Stimulated activated CD8-positive, alpha-beta memory T cell treated with anti-CD3 and anti-CD28 coated beads, Interleukin-7, amount 100 ng/mL, for 24 hours (primary cell): ENCODE results near the gene EFHC1.

Experiments used
- DNase-seq: peaks from one replicate; pipeline ENCODE4 v3.0.0-alpha.2; 2020; ENCODE audit warnings: low read depth

Gene EFHC1

DNA sequence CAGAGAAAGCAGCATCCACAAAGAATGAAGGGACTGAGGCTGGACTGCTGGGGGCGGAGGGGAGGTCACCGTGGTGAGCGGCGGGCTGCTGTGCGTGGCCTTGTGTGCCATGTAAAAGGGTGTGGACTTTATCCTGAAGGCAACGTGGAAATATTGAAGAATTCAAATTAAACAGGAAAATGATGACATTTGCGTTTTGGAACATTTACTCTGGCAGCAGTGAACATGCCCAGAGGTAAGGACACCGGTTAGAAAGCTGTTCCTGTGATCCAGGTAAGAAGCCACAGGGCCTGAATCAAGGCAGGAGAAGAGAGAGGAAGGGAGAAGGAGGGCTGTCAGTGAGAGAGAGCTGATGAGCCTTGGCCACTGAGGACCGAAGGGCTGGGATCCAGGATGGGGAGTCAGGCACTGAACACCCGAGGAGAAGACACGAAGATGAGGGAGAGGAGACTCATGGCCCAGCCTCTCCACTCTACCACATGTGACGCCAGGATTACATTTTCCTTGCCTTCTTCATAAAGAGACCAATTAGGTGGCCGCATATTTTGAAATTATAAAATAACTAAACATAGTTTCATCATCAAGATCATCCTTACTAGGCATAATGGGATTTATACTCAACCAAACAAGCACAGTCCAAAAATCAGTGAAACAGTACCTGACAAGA lies 98.3 kb downstream of the EFHC1 start:
- no peak for DNase-seq

DNA sequence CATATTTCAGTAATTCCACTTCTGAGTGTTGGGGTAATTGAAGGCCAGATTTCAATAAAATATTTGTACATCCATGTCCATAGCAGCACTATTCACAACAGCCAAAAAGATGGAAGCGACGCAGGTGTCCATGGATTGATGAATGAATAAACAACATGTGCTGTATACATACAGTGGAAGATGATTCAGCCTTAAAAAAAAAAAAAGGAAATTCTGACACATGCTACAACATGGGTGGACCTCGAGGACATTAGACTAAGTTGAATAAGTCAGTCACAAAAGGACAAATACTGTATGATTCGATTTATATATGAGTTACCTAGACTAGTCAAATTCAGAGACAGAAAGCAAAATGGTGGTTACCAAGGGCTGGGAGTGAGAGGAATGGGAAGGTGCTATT lies 99.5 kb downstream of the EFHC1 start:
- DNase-seq = no peak

DNA sequence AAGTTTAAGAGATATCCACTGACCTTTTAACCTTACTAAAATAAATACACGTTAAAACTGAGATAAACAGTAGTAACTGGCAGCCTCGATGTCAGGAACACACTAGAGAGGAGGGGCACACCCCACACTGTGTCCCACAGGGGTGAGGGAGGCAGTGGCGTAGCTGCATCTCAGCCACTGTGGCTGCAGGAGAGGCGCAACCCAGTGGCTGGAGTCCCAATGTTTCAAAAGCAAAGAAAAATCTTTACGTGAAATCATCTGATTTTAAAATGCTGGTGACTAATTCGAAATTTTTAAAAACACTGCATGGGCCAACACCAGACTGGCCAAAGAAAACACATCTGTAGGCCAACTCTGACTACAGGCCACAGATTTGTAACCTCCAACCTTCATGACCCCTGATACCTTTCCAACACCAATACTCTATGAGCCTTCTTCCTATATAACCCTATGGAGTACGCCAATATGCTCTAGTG lies 102.0 kb downstream of the EFHC1 start:
- no peak for DNase-seq

DNA sequence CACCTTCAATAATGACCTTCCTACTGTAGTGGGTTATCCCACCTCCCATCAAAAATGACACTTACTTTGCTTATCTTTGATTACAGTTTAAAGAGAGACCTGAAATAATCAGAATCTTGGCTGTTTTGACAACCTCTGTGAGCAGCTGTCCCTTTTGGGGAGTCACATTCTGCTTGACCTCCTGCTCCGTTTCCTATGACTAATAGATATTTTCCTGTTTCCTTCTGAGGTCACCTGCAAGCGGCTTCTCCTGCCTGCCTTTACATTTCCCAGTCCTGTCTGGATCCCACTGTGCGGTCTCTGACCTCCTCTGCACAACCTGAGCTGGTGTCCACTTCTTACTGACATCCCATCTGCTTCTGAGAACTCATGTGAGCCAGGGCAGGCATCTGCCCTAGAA lies 102.5 kb downstream of the EFHC1 start:
- no peak for DNase-seq

DNA sequence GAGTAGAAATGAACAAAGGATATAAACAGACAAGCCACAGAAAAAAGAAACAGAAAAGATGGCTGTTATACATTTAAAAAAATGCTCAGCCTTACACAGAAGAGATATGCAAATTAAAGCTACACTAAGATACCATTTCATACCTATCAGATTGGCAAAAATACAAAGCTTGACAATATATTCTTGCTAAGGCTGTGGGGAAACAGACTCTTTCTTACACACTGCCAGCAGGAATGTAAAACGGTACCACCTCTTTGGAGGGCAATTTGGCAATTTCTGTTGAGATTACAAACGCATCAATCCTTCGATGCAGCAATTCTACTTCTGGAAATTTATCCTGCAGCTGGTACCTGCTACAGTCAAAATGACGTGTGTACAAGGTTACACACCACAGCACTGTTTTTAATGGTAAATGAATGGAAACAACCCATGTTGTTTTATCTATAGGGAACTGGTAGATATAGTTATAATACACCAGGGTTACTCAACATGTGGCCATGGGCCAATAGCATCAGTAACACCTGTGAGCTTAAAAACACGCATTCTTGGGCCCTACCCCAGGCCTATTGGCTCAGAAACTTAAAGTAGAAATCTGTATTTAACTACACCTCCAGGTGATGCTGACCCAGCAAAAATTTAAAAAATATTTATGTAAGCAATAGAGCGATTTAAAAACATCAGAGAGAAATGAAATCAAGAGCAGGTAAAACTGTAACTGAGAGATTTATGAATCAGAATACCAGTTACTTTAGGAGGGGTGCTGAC lies 103.4 kb downstream of the EFHC1 start:
- no peak for DNase-seq

DNA sequence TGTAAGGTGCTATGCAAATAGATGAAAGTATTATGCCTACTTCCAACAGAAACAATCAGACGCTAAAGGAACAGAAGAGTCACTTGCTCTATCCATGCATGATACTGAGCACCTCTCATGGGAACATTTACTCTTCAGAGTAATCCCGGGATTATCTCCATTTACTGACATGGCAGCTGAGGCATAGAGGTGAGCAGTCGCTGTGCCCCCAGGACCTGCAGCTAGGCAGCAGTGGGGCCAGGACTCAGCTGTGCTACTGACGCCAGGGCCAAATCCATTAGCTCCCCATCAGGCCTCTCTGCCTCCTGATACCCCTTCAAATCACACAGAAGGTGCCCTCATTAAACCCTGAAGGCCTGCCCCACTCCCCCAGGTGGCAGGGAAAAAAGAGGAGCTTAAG lies 104.8 kb downstream of the EFHC1 start:
- no peak for DNase-seq

DNA sequence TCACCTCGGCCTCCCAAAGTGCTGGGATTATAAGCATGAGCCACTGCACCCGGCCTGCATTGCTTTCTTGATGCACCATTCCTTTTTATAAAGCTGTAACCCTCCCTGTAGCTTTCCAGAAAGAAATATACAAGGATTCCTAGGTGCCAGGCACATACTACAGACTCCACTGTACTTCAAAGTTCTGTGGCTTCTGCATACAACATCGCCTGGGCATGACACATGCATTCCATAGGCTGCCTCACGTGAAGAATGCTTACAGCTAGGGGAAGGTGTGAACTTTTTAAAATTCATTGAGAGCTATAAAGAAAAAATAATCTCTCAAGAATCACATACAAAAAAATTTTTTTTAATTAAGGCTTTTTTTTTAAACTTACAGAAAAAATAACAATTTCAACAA lies 106.5 kb downstream of the EFHC1 start:
- DNase-seq = no peak

DNA sequence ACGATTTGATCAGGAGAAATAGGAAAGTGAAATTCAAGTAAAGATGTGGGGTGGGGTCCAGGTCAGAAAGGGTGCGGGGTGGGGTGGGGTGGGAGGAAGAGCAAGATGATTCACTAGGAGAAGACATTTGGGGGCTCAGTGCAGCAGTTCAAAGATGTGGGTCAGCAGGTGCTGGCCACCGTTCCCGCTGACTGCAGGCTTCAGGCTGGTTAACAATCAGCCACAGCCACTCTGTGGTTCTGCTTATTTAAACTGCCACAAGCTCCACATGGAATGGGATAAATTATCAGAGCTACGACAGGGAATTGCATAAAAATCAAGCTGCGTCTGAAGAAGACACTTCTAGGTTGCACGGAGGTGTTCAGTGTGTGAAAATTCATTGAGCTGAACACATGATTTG lies 107.3 kb downstream of the EFHC1 start:
- no peak for DNase-seq

DNA sequence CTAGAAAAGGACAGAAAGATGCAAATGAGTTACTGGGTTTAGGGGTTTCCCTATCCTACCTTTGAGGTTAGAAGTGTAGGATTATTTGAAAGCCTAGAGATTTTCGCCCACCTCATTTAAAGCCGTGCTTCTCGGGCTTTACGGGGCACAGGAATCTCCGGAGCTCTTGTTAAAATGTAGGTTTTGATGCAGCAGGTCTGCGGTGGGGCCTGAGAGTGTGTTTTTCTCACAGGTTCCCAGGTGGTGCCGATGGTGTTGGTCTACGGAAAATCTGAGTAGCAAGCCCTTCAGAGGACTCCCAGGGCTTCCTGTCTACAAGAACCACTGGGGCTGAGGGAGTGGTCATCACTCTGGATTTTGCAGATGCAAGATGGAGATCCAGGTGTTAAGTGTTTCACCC lies 109.2 kb downstream of the EFHC1 start:
- no peak for DNase-seq

DNA sequence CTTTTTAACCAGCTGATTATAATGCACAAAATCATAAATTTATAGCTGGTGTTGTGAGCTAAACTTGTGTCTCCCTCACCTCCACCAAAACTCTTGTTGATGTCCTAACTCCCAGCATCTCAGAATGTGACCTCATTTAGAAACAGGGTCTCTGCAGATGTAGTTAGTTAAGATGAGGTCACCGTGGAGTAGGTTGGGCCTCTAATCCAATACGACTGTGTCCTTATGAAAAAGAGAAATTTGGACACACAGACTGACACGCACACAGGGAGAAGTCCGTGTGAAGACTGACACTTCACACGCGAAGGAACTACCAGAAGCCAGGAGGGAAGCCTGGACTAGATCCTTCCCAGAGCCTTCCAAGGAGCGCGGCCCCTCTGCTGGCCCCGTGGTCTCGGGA lies 110.2 kb downstream of the EFHC1 start:
- no peak for DNase-seq

DNA sequence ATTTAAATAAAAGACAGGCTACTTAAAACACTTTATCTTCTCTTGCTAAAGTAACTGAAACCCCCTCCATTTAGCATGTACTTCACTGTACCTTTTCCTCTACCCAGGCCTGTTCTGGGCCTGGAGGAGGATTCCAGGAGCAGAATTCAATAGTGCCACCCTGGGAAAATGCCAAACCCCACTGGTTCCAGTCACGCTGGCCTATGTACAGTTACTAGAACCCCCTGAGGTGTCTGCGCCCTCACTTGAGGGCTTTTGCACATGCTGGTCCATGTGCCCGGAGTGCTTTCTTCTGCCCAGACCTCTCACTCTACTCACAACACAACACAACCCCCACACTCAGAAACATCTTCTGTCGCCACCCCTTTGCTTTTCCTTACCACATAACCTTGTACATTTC lies 111.3 kb downstream of the EFHC1 start:
- DNase-seq = no peak

DNA sequence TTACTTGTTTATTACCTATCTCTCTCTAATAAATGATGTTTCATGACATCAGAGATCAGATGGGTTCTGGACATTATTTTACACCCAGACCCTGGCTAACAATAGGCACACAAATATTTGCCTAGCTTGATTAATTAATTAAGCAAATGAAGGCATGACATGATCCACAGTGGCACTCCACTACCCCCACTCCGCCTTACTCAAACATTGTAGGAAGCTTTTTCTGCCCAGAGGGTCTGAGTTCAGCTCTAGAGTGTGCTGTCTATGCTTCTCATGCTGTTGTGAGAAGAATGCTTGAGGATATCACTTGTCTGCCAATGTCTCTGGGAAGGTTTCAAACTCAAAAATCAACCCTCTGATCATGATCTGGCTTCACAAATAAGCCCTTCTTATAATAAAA lies 111.7 kb downstream of the EFHC1 start:
- no peak for DNase-seq

DNA sequence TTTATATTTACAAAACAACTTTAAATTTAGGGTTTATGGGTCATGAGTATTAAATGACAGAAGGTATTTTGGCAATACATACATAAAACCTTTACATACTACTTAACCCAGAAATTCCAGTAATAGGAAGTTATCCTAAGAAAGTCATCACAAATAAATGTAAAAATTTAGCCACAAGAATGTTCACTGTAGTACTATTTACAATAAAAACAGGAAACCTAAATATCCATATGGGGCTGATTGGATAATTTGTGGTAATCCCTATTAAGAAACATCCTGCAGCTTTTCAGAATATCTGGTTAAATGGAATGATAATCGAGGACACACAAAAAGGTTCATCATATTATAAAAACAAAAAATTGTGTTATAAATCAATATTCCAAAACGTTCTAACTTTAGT lies 112.3 kb downstream of the EFHC1 start:
- no peak for DNase-seq

DNA sequence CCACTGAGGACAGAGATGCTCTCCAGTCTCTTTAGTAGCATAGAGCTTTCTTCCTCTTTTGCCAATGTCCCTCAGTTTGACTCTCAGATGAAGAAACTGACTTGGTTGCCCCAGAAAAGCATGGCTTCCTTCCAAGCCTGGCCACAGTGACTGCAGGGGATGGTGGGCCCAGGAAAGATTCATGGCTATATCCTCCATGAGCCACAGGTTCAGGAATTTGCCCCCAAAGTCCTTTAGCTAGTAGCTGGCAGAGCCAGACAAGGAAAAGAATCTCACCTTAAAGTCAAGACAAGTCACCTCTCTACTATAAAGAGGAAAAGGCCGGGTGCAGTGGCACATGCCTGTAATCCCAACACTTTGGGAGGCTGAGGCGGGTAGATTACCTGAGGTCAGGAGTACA lies 113.3 kb downstream of the EFHC1 start:
- no peak for DNase-seq

DNA sequence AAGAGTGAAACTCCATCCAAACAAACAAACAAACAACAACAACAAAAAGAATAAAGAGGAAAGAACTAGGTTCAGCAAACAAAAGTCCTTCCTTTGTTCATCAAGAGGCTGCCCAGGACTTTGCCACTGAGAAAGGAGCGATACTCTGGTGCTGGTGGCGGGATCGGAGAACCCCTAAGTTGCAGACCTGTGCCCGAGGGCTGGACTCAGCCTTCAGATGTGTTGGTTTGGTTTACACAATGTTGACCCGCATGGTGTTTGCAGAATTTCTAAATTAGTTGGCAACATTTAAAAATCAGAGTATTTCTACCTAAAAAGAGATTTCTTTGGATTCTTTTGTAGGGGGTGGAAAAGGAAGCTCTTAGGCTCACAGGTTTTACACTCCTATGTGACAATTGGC lies 114.2 kb downstream of the EFHC1 start:
- DNase-seq = no peak

DNA sequence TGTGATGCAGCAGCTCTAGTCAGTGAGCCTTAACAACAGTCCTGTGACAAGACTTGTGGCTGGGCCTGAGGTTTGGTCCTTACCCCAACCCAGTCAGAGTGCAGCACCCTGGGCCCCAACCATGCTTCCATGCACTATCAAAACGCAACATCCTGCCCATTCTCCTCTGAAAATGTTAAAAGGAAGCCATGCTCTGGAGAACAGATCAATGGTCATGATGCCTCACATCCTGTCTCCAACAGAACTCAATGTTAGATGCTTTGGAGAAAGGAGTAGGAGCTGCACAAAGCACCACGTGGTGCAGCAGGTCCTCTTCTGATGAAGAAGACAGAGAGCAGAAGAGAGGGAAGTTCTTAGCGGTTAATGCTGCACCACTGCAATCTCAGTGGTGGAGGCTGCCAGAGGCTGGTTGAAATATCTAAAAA lies 114.8 kb downstream of the EFHC1 start:
- no peak for DNase-seq

DNA sequence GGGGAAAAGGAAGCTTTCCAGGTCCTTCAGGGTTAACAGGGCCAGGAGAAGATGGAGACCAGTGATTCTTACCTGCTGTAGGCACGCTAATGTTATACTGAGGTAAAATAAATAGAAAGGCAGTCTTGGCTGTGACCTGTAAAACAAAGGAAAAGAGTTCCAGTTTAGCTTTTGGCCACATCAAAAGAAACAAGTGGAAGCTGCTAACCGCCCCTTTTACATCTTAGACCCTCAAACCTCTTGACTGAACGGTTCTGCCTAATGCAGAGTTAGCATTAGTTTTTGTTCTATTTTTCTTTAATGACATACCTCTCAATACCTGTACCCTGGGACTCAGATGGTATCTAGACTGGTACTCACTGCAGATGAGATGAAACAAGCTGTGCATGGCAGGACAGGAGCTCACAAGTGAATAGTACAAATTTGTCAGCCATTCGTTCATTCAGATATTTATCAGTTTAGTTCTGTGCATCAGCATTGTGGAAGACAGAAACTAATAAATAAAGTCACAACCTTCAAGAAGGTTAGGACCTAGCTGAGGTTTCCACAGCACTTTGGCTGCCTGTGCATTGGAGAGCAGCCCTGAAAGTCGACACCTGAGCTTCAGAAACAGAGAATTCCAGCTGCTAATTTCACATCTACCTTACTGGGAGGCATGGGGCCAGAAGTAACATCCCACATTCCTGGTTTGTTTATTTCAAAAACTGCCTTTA lies 115.7 kb downstream of the EFHC1 start:
- no peak for DNase-seq

DNA sequence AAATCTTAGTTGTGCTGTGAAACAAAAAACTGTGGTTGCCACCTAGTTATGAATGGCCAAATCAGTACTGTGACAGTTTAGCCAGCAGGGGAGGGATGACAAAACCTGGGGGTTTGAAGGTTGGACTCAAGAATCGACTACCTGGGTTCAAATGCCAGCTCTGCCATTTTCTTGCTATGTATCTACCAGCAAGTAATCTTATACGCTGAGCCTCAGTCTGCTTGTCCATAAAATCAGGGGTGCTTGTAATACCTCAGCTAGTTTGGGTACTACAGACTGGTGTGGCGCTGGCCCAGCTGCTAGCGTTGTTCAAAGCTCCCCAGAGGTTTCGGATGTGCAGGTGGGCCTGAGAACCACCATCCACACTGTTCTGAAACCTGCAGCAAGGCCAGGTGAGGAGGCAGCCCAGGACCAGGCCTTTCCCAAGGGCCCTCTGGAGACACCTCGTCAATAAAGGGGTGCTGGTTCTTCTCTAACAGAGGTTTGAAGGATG lies 116.3 kb downstream of the EFHC1 start:
- no peak for DNase-seq

DNA sequence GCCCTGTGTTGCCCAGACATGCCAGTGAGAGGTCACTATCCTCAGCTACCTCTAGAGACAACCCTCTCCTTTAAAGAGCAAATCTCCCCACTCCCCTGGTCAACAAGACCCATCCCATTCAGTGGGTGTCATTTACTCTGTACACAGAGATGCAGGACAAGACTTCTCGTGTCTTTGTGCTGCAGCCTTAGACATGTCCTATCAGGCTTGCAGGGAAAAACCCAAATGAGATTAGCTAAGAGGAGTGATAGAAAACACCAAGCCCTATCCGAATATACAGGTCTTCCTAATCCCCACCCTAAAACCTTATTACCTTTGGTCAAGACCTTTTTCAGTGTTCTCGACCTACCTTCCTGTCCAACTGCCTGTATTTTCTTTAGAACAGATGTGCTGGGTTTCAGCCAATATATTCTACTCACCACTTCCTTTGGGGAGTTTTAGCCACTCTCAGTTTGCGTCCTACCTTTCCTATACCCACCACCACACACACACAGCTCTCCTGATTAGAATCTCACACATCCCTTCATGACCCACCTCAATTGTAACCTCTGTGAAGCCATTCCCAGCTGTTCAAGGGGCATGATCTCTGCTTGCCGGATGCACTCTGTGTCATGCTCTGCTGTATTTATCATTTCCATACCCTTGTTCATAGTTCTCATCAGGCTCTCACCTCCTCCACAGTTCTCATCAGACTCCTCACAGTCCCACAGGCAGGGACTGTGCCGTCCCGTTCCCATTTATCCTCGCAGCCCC lies 117.0 kb downstream of the EFHC1 start:
- DNase-seq = no peak

DNA sequence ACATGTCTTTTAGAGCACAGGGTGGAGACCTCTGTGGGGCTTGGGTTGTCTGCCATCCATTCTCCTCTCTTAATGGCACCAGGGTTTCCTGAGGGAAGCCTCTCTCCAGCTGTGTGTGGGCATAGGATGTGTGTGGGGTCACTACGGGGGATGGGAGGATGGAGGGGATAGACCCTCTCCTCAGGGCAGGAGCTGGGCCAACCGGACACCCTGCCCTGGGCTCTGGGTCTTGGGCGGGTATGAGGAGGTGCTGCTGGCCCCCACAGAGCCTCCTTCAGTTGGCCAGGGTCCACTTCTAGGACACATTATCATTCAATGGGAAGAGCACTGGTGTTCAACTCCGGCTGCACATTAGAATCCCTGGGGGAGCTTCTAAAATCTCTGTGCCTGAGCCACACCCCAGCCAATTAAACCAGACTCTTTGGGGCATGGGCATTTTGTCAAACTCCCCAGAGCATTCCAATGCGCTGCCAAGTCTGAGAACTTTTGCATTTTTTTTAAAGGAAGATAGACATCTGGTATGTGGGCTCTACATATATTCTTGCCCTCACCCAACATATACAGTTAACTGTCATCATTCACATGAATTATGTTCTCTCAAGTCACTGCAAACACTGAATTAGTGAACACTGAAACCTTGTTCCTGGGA lies 118.2 kb downstream of the EFHC1 start:
- no peak for DNase-seq

DNA sequence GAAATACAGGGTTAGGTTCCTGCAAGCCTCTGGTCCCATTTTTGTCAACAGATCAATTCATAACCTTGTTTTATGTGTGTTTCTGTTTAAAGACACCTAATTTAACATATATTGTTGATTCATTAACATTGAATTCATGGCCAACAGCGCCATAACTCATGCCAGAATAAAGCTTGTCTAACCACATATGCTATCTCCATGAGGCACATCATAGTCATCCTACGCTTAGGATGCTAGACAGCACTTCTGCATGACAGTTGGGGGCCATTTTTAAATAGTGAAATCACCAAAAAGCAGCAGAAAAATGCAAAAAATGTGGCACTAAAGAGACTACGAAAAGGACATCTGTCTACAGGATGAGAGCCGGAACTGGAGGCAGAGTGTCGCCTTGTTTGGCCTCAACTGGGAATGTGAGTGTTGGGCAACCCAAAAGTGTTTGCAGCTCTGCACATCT lies 118.8 kb downstream of the EFHC1 start:
- no peak for DNase-seq

DNA sequence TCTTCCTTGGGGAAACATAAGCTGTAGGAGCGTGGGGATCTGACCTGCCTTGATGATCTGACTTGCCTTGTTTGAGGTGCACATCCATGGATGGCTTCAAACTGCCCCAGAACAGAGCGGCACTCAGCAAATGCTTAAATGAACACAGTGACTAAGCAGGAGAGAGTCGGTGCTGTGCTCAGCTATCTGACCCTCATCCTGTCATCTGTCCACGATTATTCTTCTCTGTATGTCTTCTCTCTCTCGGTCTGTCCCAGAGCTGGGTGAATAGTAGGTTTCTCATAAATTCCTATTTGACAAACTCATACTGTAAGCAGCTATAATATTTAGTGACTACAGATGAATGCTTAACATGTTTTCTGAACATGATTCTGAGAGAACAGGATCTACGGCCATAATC lies 119.5 kb downstream of the EFHC1 start:
- DNase-seq = no peak
